OCI-LY1 (cell line): ENCODE results near the gene SGSM1.

Experiments
- CTCF ChIP-seq: fragments of 200-600 bp; sonication (generic), shearing (Covaris generic); IDR thresholded peaks from 2 replicates; pipeline ENCODE4 v1.5.1; 2017; ENCODE audit warnings: mild to moderate bottlenecking, antibody characterized with exemption, low read length, moderate library complexity, mixed read lengths
- EZH2 ChIP-seq: fragments of 200-600 bp; sonication (generic), shearing (Covaris generic); IDR thresholded peaks from 2 replicates; pipeline ENCODE4 v1.8.0; 2017; ENCODE audit warnings: borderline replicate concordance, mixed run types, mild to moderate bottlenecking, antibody characterized with exemption, low read length, moderate library complexity, mixed read lengths

GRCh38 chr22:24905909-24906308 lies 99.9 kb downstream of the SGSM1 start:
- no peak for TF ChIP-seq CTCF
- no peak for TF ChIP-seq EZH2
